Measurements from ENCODE around the gene PDE8A. TPM values are rescaled to one million over a fixed set of nuclear protein-coding genes. Genes with fewer than 3 reads are reported as not detected.

Gene PDE8A
- total RNA-seq, 2 experiments from 2014 or later, result 28.3 to 32.3 TPM

DNA sequence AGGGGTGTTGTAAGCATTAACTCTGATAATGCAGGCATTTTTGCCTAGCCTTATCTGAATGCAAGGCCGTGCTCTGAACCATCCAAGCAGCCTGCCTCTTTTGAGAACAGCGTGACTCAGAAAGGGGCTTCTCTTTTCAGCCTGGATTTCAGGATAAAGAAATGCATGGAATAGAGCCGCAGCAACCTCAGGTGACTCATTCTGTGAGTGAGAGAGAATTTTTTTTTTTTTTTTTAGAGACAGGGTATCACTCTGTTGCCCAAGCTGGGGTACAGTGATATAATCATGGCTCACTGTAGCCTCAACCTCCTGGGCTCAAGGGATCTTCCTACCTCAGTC, 20.6 kb upstream of the PDE8A start:
- no peak overlapping the region for H3K4me2 ChIP-seq (ENCODE audit: low read length)
- no peak overlapping the region for H3K27ac ChIP-seq (ENCODE audit: low read depth, low read length, poor library complexity, severe bottlenecking)
- no peaks in the 10 kb centered on the region for H3K9me2 ChIP-seq (ENCODE audit: insufficient read depth, low read length)
- intact Hi-C loops (cut with micrococcal nuclease; ENCODE audit: unreplicated experiment), result no loop called here
- H3K36me3 ChIP-seq (ENCODE audit: insufficient read depth, low read length), result no peaks in the 10 kb centered on the region
- no peaks in the 10 kb centered on the region for H3K79me2 ChIP-seq (ENCODE audit: insufficient read depth, low read depth, low read length)
- H2AFZ ChIP-seq (ENCODE audit: low read length), result no peak overlapping the region
- no peak overlapping the region for H3K4me3 ChIP-seq (ENCODE audit: low read depth, low read length, poor library complexity, severe bottlenecking)
- ChIA-PET POLR2A (no interaction called here), CTCF (ENCODE audit: unreplicated experiment) (no interaction called here)
- H4K20me1 ChIP-seq (ENCODE audit: insufficient read depth, low read length), result no peaks in the 10 kb centered on the region
- H3K4me1 ChIP-seq (ENCODE audit: insufficient read depth, low read length, poor library complexity, severe bottlenecking), result peaks cover 7% of the 10 kb centered on the region
- BruUV-seq (replicated peaks), result no TSS peak
- TF ChIP-seq, protein P1, sequence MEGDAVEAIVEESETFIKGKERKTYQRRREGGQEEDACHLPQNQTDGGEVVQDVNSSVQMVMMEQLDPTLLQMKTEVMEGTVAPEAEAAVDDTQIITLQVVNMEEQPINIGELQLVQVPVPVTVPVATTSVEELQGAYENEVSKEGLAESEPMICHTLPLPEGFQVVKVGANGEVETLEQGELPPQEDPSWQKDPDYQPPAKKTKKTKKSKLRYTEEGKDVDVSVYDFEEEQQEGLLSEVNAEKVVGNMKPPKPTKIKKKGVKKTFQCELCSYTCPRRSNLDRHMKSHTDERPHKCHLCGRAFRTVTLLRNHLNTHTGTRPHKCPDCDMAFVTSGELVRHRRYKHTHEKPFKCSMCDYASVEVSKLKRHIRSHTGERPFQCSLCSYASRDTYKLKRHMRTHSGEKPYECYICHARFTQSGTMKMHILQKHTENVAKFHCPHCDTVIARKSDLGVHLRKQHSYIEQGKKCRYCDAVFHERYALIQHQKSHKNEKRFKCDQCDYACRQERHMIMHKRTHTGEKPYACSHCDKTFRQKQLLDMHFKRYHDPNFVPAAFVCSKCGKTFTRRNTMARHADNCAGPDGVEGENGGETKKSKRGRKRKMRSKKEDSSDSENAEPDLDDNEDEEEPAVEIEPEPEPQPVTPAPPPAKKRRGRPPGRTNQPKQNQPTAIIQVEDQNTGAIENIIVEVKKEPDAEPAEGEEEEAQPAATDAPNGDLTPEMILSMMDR (conservative IDR thresholded peaks at IDR 0.05; ENCODE audit: low read length), result no peak
- no peak for TF ChIP-seq EZH2phosphoT487 (IDR thresholded peaks at IDR 0.05; ENCODE audit: borderline replicate concordance, low read depth, low read length)
- DNase-seq (ENCODE audit: low spot score), result no peak
- H3K9me3 ChIP-seq (ENCODE audit: low read length), result no peaks in the 10 kb centered on the region

DNA sequence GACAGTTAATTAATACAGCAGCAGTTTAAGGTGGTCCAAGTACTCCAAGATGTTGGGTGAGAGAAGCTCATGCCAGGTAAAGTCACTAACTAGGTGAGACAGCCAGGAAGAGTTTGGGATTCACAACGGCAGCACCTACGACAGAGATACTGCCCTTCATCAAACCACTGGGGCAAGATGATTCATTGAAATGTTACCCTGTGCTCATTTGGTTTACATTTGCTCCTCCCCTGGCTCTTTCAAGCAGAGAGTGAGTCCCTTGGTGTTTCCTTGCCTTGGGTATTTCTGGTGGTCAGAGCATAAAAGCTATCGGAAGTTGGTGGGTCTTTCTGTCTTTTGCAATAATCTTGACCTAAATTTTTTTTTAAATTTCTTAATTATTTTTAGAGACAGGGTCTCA, 19.9 kb upstream of the PDE8A start:
- no TSS peak for BruUV-seq (replicated peaks)
- Histone ChIP-seq H3K36me3 (ENCODE audit: insufficient read depth, low read length) (no peaks in the 10 kb centered on the region), H3K4me1 (ENCODE audit: insufficient read depth, low read length, poor library complexity, severe bottlenecking) (peaks cover 7% of the 10 kb centered on the region), H3K79me2 (ENCODE audit: insufficient read depth, low read depth, low read length) (no peaks in the 10 kb centered on the region), H3K9me2 (ENCODE audit: insufficient read depth, low read length) (no peaks in the 10 kb centered on the region), H3K27ac (ENCODE audit: low read depth, low read length, poor library complexity, severe bottlenecking) (no peak overlapping the region), H3K9me3 (ENCODE audit: low read length) (no peaks in the 10 kb centered on the region), H4K20me1 (ENCODE audit: insufficient read depth, low read length) (no peaks in the 10 kb centered on the region), H3K4me2 (ENCODE audit: low read length) (no peak overlapping the region), H2AFZ (ENCODE audit: low read length) (no peak overlapping the region), H3K4me3 (ENCODE audit: low read depth, low read length, poor library complexity, severe bottlenecking) (no peak overlapping the region)
- CTCF ChIA-PET (ENCODE audit: unreplicated experiment), result no interaction called here
- TF ChIP-seq, protein P1 (conservative IDR thresholded peaks at IDR 0.05; ENCODE audit: low read length), result no peak
- TF ChIP-seq EZH2phosphoT487 (IDR thresholded peaks at IDR 0.05; ENCODE audit: borderline replicate concordance, low read depth, low read length), result no peak
- no peak for DNase-seq (ENCODE audit: low spot score)
- intact Hi-C loops (cut with micrococcal nuclease; ENCODE audit: unreplicated experiment), result no loop called here
- POLR2A ChIA-PET, result no interaction called here

DNA sequence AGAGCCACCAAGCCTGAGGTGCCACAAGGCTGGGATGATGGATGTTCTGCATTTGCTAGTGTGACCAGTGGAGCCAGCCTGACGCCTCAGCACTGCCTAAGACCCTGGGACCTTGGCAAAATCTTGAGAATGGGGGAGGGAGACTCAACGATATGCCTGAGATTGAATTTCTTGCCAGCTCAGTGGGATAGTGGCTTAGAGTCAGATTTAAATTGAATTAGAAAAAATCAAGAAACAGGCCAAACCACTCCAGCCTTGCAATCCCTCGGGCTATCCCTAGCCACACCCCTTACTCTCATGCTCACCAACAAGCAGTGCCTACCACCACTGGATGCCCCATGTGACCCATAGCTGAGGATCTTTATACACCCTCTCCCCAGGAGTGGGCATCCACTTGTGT, 18.7 kb upstream of the PDE8A start:
- POLR2A ChIA-PET, result interaction anchor here (0.5 to 0.6 kb wide), 2 partner anchors 157 to 396 kb away, joined by 4 to 6 read pairs; no protein-coding TSS in a partner anchor
- Histone ChIP-seq H3K27ac (ENCODE audit: low read depth, low read length, poor library complexity, severe bottlenecking) (no peak overlapping the region), H3K4me3 (ENCODE audit: low read depth, low read length, poor library complexity, severe bottlenecking) (no peak overlapping the region), H3K79me2 (ENCODE audit: insufficient read depth, low read depth, low read length) (no peaks in the 10 kb centered on the region), H3K9me3 (ENCODE audit: low read length) (no peaks in the 10 kb centered on the region), H3K36me3 (ENCODE audit: insufficient read depth, low read length) (no peaks in the 10 kb centered on the region), H3K4me2 (ENCODE audit: low read length) (no peak overlapping the region), H3K9me2 (ENCODE audit: insufficient read depth, low read length) (no peaks in the 10 kb centered on the region), H3K4me1 (ENCODE audit: insufficient read depth, low read length, poor library complexity, severe bottlenecking) (peaks cover 7% of the 10 kb centered on the region), H2AFZ (ENCODE audit: low read length) (no peak overlapping the region), H4K20me1 (ENCODE audit: insufficient read depth, low read length) (no peaks in the 10 kb centered on the region)
- no peak for DNase-seq (ENCODE audit: low spot score)
- intact Hi-C loops (cut with micrococcal nuclease; ENCODE audit: unreplicated experiment), result no loop called here
- CTCF ChIA-PET (ENCODE audit: unreplicated experiment), result no interaction called here
- no TSS peak for BruUV-seq (replicated peaks)
- TF ChIP-seq, protein P1 (conservative IDR thresholded peaks at IDR 0.05; ENCODE audit: low read length), result no peak
- no peak for TF ChIP-seq EZH2phosphoT487 (IDR thresholded peaks at IDR 0.05; ENCODE audit: borderline replicate concordance, low read depth, low read length)
